ENCODE results near the gene HMMR.

The HMMR gene

GRCh38 chr5:163463063-163463435 is 2.6 kb downstream of the HMMR start:
- no peaks in the 10 kb centered on the region for H3K27me3 ChIP-seq (ENCODE audit: control insufficient read depth, insufficient read depth, low read length)
- no peaks in the 10 kb centered on the region for H3K36me3 ChIP-seq (ENCODE audit: control insufficient read depth, insufficient read depth, low read length)
- H3K9ac ChIP-seq, result no peak overlapping the region
- H2AFZ ChIP-seq, result no peak overlapping the region
- TF ChIP-seq CTCF (IDR thresholded peaks at IDR 0.05), result no peak
- H3K4me2 ChIP-seq (ENCODE audit: low read length), result no peak overlapping the region
- H3K4me3 ChIP-seq (ENCODE audit: low read depth, low read length), result no peak overlapping the region
- no peaks in the 10 kb centered on the region for H3K9me3 ChIP-seq (ENCODE audit: control insufficient read depth, low read length)
- H3K27ac ChIP-seq, result no peak overlapping the region
- H3K79me2 ChIP-seq, result no peaks in the 10 kb centered on the region
- peaks cover 9% of the 10 kb centered on the region for H3K4me1 ChIP-seq

GRCh38 chr5:163467682-163468081 is 7.2 kb downstream of the HMMR start:
- H3K4me1 ChIP-seq, result peaks cover 5% of the 10 kb centered on the region
- no peaks in the 10 kb centered on the region for H3K27me3 ChIP-seq (ENCODE audit: control insufficient read depth, insufficient read depth, low read length)
- no peak overlapping the region for H3K27ac ChIP-seq
- no peak for TF ChIP-seq CTCF (IDR thresholded peaks at IDR 0.05)
- H2AFZ ChIP-seq, result peak overlapping the region; percentile 13
- no peaks in the 10 kb centered on the region for H3K9me3 ChIP-seq (ENCODE audit: control insufficient read depth, low read length)
- no peaks in the 10 kb centered on the region for H3K79me2 ChIP-seq
- no peaks in the 10 kb centered on the region for H3K36me3 ChIP-seq (ENCODE audit: control insufficient read depth, insufficient read depth, low read length)
- H3K4me2 ChIP-seq (ENCODE audit: low read length), result no peak overlapping the region
- H3K9ac ChIP-seq, result no peak overlapping the region
- H3K4me3 ChIP-seq (ENCODE audit: low read depth, low read length), result no peak overlapping the region

GRCh38 chr5:163473635-163474243 is 13.3 kb downstream of the HMMR start:
- no peak overlapping the region for H3K27ac ChIP-seq

GRCh38 chr5:163475411-163475810 is 15.0 kb downstream of the HMMR start:
- H3K27me3 ChIP-seq (ENCODE audit: control insufficient read depth, insufficient read depth, low read length), result no peaks in the 10 kb centered on the region
- no peaks in the 10 kb centered on the region for H3K36me3 ChIP-seq (ENCODE audit: control insufficient read depth, insufficient read depth, low read length)
- H3K79me2 ChIP-seq, result no peaks in the 10 kb centered on the region
- H3K9me3 ChIP-seq (ENCODE audit: control insufficient read depth, low read length), result no peaks in the 10 kb centered on the region
- H3K4me1 ChIP-seq, result no peaks in the 10 kb centered on the region
- H3K27ac ChIP-seq, result no peak overlapping the region
- no peak overlapping the region for H2AFZ ChIP-seq
- no peak overlapping the region for H3K4me3 ChIP-seq (ENCODE audit: low read depth, low read length)
- no peak for TF ChIP-seq CTCF (IDR thresholded peaks at IDR 0.05)
- no peak overlapping the region for H3K9ac ChIP-seq
- H3K4me2 ChIP-seq (ENCODE audit: low read length), result no peak overlapping the region

More at GRCh38 chr5:163473635-163474243, 13.3 kb downstream of the HMMR start:
- no peaks in the 10 kb centered on the region for H3K4me1 ChIP-seq
- no peak overlapping the region for H2AFZ ChIP-seq
- H3K9me3 ChIP-seq (ENCODE audit: control insufficient read depth, low read length), result no peaks in the 10 kb centered on the region
- H3K9ac ChIP-seq, result no peak overlapping the region
- no peak overlapping the region for H3K4me2 ChIP-seq (ENCODE audit: low read length)
- TF ChIP-seq CTCF (IDR thresholded peaks at IDR 0.05), result peak; percentile 53
- no peaks in the 10 kb centered on the region for H3K36me3 ChIP-seq (ENCODE audit: control insufficient read depth, insufficient read depth, low read length)
- H3K79me2 ChIP-seq, result no peaks in the 10 kb centered on the region
- no peak overlapping the region for H3K4me3 ChIP-seq (ENCODE audit: low read depth, low read length)
- H3K27me3 ChIP-seq (ENCODE audit: control insufficient read depth, insufficient read depth, low read length), result no peaks in the 10 kb centered on the region
